ENCODE results near the gene TMEM207.

TMEM207 gene

DNA sequence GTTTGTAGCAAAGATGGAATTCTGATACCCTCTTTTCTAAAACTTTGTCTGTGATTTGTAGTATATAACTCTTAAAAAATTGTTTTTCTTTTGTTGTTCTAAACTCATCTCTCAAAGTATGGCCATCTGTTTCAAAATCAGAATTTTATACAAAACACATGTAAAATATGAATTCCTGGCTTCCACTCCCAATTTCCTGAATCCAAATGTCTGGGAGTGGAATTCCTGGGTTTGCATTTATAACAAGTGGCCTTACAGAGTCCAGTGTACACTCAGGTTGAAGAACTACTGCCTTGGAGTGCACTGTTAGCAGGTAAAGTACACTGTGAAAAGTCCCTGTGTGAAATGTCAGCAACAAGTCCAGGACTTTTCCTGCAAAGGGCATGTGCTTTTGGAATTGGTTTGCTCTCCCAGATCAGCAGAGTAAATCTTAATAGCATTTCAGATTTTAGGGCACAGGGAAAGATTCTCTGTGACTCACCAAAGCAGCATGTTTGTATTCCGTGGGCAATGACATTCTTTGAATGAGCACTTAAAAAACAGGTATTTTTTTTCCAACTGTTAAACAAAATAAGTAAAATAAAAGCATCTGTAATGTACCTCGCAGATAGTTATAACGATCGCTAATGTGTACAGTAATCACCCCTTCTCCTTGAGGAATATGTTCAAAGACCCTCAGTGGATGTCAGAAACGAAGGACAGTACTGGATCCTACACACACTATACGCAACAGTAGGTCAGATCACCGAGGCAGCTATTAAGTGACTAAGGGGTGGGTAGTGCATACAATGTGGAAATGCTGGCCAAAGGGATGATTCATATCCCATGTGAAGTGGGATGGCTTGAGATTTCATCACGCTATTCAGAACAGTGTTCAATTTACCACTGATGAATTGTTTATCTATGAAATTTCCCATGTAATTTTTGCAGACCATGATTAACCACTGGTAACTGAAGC lies 63.7 kb downstream of the TMEM207 start:
- DNase-seq (ENCODE audit: low spot score) = no peak

DNA sequence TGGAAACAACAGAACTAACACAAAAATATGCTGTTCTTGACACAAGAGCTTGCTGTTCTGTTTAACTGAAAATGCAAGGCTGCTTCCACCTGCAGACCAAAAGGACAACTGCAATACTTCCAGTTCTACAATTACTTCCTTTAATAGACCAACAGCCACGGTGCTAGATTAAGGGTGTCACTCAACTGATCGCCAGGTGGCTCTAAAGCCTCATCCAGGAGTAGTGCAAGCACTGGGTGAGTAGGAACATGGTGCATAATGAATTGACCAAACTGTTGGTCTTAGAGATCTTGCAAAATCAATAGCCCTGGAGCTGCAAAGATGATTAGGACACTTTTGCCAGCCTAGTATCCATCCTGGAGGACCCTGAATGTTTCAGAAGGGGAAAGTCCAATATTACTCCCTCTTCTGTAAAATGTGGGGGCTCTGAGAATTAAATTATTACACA lies 65.4 kb downstream of the TMEM207 start:
- DNase-seq (ENCODE audit: low spot score) = no peak

GRCh38 chr3:190382082-190382481 lies 67.6 kb downstream of the TMEM207 start:
- DNase-seq (ENCODE audit: low spot score) = no peak

DNA sequence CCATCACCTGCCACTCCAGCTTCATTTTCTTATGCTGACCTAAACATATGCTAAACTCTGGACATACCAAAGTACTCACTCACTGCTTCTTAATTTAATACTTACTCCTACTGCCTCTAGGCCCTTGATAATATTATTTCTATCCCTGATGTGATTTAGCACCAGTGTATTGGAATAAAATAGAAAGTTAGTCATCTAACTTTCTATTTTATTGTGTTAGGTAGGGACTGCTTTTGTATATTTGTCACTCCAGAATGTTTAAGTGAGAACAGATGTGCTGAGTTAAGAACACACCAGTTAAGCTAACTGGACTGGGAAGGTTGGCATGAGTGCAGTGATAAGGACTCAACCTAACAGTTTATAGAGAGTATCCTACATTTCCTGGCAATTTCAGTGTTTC lies 68.3 kb downstream of the TMEM207 start:
- no peak for DNase-seq (ENCODE audit: low spot score)

DNA sequence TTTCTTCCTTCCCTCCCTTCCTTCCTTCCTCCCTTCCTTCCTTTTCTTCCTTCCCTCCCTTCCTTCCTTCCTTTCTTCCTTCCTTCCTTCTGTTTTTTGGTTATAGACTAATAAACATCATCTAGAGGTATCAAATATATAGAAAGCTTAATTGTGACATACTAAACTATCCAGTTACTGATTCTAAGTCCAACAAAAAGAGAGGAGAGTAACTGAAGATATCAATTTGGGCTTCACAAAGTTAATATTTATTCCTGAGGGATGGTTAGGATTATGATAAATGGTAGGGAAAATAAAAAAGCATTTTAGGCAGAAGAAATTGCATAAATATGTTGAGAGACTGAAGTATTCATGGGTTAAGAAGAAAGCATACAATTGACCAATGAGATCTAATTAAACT lies 69.5 kb downstream of the TMEM207 start:
- DNase-seq (ENCODE audit: low spot score) = no peak

Measured in SK-N-DZ (cell line).